GM21576 (cell line): ENCODE data around the gene LINC00305.
A peak's percentile ranks its signal among the peaks of the same experiment; 100 is the strongest.

Experiments
- ATAC-seq: cut with Tn5 transposase; IDR thresholded peaks from one replicate; pipeline ENCODE4 v1.9.1; 2021; ENCODE audit warnings: mild to moderate bottlenecking, moderate library complexity; ENCODE audit not compliant: unreplicated experiment

The LINC00305 gene

DNA sequence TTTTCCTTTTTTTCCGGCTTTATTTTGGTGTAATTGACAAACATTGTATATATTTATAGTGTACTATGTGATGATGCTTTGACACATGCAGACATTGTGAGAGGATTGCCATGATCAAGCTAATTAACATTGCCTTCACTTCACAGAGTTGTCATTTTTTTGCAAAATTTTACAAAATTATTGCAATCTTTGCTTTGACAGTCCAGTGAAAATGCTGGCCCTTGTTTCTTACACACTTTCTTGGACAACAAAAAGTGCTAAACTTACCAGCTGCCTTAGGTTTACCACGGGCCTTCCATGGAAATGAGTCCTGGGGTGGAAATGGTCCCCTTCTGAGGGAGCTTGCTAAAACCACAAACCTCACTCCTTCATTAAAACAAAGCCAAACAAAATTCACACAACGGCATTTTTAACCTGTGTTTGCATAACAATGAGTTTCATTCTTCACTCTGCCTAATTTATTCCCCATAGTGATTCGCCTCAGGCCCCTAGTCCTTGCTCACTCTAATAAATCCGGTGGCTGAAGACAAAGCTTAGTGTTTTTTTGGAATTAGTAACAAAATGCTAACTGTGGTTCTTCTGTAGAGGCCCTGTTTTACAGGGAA, 32.2 kb downstream of the LINC00305 start:
- ATAC-seq, result no peak

DNA sequence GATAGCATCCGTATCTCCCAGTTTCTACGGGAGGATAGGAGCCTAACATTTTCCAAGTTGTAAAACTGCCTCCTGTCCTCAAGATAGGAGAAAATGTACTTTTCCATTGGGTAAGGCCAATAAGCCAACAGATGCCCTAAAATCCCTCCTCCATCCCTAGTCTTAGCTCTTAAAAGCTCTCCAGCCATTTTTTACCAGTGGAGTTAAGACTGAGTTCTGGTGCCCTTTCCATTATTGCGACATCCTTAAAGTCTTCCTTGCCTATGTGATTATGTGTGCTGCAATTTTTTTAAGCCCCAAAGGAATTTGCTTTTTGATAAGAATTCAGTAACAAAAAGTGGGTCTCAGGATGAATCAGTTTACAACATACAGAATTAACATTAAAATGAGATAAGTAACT, 33.0 kb downstream of the LINC00305 start:
- no peak for ATAC-seq

DNA sequence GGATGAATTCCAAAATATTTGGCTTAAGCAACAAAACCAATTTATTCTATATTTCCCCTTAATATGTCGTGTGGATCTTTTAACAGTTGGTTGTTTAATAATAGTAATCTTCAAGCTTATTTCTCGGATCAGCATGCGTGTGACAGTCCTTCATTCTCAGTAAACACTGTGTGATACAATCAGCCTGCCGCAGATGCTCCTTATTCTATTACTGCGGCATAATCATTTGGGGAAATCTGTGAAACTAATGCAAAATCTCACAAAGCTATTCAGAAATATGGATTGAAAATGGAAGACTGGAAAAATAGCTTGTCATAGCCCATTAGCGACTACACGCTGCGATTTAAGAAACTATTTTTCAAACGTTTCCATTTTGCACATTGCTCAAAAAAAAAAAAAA, 36.9 kb downstream of the LINC00305 start:
- no peak for ATAC-seq

DNA sequence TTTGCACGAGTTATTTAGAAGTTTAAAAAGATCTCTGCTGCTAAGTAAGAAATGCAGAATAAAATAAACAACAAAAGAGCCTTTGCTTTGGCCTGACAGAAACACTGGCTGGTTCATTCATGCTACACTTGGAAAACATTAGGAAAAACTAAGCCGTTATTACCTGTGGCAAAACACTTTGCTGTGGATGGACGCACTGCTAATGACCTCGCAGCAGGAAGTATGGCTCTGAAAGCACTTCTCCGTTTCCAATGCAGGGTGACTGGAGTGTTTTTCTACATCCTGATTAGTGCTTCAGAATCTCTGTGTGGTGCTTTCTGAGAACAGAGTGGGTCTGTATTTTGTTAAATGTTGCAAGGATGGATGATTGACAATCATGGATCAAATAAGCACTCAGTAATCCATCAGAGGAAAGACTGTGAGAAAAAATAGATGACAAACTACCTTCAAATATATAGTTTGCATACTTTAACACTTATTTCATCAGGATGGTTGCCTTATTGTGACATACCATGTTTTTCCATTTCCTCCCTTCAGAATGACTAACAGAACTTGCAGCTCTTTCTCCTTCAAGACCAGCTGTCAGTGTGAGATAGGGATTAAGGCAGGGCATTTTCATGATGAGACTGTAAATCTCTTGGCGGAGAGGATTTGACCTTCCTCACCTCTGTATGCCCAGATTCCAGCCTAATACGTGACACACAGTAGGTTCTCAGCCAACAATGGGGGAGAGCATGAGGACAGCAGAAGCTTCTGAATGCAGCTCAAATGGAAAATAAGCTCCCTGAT, 38.0 kb downstream of the LINC00305 start:
- no peak for ATAC-seq

DNA sequence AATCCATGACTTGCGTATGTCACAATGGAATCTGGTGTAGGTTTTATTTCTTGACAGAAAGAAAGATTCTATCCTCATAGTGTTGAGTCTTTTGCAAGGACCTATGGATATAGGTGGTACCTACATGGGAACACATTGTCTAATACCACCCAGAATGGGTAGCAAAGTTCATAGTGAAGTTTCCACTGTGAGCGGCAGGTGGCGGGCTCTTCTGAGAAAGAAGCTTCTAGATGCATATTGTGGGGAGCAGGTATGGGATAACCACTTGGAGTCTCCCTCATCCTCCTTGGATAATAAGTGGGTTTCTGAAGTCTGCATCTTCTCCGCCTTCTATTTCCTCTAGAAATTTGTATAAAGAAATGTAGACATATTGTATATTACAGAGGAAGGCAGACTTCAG, 44.9 kb downstream of the LINC00305 start:
- ATAC-seq, result no peak

DNA sequence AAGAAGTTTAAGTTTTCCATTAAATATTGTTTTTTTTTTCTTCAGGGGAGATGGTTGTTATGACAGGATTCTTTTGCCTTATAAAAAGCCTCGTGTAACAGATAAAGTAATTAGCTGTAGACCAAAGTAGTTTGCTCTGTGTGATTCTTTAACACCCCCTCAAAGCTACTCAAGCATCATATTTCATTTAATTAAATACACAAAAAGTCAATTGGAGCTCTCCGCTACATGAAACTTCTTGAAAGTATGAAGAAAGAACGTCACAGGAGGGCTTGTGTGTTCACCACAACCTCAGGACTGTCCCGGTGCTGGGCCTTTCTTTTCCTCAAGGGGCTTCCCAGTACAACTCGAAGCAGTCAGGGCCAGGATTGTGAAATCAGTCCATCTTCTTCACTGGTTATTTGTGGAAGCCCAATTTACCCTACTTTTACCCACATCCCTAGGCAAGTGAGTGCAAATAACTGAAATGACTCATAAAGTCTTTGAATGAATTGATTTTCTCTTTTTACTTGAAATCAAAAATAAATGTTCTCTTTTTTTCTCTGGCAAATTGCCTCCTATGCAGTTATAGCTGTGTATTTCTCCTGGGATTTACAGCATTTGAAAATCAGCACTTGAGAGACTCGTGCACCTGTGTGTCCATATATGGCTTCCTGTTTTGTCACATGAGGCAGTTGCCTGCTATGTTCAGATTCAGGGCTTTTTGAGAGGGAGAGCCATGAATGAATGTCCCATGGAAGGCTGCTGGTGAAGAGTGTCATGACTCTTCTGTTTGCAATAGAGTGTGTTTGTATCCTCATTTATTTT, 48.6 kb downstream of the LINC00305 start:
- ATAC-seq, result peak; percentile 51

DNA sequence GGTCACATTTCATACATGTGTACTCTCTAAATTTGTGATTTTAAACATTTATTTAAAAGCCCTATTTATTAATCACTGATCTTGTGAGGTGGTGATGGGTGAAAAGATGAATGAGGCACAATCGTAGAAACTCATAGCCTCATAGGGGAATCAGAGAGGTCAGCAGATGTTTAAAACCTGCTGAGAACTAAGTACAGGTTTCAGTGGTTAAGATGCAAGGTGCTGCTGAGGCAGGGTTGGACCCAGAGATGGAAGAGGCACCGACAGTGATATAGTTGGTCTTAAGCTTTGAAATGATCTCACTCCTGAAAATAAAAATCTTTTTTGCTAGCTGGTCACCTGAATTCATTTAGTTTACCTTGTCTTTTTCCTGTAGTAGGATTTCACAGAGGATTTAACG, 49.6 kb downstream of the LINC00305 start:
- no peak for ATAC-seq

DNA sequence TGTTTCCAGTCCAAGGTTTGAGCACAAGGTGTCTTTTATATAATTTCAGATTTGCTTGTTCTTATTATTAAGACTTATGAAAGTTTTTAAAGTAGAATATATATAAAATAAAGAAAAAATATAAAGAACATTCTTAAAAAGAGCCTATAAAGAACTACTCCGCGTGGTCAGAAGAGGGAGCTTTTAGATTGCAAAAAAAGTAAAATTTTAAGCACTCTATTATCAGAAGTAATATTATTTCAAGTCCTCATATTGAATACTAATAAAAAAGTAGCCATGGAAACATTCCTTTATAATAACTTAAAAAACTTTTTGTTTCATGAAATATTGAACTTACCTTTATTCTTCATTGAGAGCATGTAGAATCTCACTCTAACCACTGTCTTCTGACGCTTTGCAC, 51.4 kb downstream of the LINC00305 start:
- ATAC-seq, result no peak

DNA sequence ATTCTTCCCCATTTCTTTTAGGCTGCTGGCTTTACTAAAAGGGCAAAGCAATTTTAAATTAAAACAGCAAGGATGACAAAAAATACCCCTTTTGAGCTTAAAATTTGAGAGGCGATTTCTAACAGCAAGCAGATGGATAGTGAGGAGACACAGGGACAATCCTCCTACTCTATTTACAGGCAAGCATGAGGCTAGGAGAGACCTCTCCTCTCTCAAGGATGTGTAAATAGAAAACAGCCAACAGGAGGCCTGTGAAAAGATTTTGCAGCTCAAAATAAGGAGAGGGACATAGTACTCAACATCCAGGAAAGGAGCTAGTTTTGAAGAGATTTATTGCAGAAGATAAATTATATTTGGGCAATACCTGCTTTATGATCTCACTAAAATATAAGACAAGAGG, 53.8 kb downstream of the LINC00305 start:
- ATAC-seq, result no peak

DNA sequence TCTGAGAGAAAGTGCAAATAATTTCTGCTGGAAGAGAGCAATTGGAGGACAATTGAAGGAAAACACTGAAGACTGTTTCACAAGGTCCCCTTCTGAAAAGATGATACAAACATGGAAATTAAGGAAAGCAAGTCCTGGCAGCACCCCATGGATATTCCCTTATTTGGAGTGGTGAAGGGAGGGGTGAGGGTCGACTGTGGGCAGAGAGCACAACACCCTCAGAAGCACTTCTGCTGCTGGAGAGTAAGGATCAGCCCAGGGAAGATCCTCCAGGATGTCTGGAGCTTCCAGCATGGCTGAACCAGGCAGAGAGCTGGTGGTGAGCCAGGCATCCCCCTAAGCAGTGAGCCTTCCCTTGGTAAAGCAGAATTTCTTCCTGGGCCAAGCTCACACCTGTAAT, 54.7 kb downstream of the LINC00305 start:
- ATAC-seq, result no peak

DNA sequence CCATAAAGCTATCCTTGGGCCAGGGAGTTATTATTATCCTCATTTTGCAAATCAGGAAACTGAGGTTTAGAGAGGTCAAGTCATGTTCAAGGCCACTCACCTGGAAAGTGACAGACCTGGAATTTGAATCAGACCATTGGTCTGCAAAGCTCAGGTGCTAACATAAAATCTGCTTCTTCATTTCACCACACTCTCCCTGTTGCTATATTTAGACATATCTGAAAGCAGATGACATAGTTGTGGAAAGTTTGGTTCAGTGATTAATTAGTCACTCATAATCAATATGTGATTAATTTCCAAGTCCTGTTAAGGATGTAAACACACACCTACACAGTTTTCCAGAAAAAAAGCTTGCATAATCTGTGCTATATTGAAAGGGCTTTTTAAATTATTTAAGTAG, 57.4 kb downstream of the LINC00305 start:
- no peak for ATAC-seq

DNA sequence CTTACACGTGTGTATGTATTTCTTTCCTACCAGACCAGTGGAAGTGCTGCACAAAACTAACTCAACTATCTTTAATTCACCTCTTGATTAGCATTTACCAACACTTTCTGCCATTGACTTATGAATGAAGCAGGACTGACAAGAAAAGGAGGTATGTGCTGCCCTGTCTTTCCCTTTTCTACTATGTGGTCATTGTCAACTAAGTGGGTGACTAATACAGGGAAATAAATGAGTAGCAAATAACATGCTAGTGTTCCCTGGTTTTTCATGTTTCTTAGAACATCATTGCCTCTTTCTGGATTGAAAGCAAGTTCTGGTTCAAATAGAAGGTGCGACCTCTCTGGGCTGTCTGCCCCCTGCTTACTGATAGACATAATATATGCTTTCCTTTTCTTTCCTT, 58.0 kb downstream of the LINC00305 start:
- no peak for ATAC-seq

DNA sequence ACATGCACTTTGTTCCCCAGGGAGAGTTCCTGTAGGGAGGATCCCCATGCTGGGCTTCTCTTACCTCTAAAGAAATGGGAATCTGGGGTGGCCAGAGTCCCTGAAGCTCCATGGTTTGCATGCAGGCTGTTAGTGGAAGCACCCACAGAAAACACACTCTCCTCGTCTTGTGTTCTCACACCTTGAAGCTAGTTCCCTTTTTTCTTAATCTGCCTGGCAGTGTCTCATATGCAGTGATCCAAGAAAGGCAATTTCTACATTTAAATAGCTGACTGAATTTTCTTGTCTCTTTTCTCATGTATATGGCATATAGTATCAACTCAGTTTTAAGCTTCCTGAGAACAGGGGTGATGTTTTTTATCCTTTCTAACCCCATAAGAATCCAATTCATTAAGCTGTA, 65.0 kb downstream of the LINC00305 start:
- no peak for ATAC-seq

DNA sequence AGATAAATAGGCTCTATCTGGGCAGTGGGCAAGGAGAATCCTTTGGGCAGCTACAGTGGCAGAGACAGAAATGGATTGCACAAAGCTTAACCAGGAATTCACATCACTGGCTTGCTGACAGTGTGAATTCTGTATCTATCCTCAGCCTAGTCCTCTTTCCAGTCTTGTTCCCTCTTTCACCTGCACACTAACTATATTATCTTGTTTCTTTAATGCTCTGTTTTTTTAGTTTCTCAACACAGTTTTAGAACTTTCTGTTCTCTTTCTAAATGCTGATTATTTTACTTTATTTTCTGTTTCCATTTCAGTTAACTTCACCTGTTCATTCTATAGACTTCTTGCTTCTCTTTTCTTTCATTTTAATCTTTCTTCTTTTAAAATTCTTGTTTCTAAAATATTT, 66.4 kb downstream of the LINC00305 start:
- no peak for ATAC-seq

DNA sequence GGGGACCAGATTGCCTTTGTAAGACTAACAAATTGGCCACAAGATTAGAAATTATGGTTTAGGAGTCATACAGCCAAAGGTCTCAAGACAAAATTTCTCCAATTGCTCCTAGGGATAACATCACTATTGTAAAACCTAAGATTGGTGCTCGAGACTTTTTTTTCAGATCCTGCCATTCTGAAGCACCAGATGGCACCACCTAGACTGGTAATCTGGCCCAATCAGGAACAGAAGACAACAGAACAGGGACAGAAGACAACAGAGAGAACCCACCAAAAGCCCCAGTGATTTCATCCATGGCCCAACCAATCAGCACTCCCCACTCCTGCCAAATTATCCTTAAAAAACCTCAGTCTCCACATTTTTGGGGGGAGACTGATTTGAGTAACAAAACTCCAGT, 66.8 kb downstream of the LINC00305 start:
- ATAC-seq, result no peak

DNA sequence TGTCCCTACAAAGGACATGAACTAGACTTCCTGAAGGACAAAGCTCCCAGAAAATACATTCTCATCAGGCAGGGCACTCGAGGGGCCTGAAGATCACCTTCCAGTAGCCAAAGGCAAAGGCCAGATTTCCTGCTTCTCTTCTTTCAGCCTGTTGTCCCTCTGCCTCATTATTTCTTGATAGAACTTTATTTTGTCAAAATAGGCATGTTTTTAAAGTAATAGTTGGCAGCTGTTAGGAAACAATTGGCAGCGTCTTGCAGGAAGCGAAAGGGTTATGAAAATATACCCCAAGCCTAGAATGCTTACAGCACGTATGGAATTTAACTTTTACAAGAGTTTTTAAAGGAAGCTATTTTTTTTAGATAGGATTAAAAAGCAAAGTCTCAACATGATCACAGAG, 74.9 kb downstream of the LINC00305 start:
- no peak for ATAC-seq

DNA sequence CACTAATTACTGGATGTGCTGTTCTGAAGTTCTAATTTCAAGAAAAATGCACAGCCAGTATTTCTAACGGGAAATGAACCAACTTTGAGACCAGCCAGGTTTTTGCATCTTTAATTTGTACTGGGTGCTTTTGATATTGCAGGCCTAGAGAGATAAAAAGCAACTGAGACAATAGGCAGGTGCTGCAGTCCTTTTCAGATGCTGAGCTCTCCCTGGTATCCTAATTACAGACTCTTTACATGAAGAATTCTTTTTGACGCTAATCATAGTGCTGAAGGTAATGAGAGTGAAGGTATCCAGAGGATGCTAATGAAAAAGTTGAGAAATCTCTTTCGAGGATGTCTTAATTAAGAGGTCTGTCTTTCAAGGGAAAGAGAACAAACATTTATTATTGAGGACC, 93.9 kb downstream of the LINC00305 start:
- ATAC-seq, result no peak

DNA sequence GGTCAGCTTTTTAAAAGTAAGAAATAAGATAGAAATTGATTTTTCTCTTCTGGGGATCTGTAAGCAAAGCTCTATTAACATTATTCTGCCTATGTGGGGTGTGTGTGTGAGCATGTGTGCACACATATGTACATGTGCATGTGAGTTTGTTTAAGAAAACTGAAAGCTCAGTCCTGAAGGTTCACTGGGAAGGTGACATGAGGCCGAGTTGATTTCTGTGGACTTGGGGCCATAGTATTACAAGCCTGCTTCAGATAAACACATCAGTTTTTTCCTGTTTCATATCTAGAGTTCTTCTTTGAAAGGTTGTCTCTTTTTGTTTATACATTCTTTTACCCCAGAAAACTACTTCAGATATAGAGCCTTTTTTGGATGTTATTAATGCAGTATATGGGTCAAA, 95.6 kb downstream of the LINC00305 start:
- ATAC-seq, result no peak

DNA sequence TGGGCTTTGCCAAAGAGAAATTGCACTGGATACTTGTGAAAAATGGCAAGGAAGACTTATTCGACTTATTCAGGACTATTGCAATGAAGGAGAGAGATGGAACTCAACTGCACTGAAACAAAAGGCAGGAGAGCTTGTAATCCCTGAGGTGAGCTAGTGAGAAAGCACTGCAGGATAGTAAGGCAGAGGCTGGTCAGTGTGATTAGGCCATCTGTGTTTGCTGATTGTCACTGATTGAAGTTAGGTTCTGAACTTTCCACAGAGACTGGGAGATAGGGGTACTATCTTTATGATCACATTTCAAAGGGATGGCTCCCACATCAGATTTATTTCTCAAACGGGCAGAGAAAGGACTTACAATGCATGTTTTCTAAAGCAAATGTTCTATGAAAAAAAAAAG, 96.1 kb downstream of the LINC00305 start:
- ATAC-seq, result no peak

DNA sequence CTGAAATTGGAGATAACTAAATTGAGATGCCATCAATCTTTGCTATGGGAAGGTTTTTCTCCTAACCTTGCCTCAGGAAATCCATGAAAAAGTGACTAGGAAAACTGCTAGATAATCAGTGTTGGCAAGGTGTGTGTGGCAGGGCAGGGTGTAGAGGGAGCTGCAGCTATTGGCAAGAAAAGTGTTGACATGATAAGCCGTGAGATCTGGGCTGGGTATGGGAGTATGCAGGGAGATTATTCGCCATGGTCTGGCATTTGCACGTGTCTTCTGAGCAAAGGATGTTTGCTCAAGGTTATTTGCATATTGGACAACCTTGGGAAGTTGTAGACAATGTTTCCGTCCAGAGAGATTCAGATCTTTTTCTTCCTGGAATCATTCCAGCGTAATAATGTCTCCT, 104.3 kb downstream of the LINC00305 start:
- ATAC-seq, result no peak

DNA sequence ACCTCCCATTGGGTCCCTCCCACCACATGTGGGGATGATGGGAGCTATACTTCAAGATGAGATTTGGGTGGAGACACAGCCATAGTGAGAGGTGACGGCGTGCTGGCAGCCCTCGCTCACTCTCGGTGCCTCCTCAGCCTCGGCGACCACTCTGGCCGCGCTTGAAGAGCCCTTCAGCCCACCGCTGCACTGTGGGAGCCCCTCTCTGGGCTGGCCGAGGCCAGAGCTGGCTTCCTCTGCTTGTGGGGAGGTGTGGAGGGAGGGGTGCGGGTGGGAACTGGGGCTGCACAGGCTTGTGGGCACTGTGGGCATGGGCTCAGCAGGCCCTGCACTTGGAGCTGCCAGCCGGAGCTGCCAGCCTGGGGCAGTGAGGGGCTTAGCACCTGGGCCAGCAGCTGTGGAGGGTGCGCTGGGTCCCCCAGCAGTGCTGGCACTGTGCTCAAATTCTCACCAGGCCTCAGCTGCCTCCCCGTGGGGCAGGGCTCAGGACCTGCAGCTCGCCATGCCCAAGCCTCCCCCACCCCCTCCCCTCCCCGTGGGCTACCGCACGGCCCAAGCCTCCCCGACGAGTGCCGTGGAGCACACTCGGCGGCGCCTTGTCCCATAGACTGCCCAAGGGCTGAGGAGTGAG, 106.0 kb downstream of the LINC00305 start:
- ATAC-seq, result no peak
